ENCODE data around the gene MAPK8.

MAPK8 gene

DNA sequence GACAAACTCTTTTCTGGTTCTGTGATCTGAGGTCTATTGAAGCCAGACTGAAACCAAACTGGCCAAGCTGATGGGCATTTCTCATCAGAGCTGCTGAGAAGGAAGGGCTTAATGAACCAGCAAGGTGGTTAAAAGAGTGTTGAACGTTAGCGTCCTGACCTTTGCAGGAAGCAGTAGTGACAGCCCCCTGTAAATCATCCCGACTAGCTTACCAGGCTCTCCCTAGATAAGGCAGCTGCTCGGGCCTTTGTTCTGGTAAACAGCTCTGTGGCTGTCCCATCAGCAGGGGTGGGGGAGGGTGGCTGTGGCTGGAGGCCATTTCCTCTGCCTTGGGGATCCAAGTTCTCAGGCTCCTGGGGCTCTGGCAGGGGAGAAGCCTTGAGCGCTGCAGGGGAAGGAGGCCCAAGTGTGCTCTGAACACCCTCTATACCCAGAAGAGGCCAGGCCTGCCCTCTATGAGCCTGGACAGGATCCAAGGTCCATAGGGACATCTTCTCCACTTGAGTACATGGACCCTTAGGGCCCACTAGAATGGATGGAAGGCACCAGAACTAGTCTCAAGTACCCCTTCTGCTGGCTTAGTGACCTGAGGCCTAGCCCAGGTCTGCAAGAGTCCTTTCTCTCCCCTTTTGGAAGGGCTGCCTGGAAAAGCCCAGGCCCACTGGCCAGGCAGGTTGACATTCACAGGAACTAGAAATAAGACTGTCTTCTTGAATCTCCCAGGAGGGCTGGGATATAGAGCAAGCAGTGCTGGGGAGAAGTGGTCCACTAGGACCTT, 163.8 kb downstream of the MAPK8 start:
- H3K27ac ChIP-seq = no peak overlapping the region
- TF ChIP-seq CTCF (conservative IDR thresholded peaks at IDR 0.05) (no peak), ZFX (IDR thresholded peaks at IDR 0.05) (no peak)

DNA sequence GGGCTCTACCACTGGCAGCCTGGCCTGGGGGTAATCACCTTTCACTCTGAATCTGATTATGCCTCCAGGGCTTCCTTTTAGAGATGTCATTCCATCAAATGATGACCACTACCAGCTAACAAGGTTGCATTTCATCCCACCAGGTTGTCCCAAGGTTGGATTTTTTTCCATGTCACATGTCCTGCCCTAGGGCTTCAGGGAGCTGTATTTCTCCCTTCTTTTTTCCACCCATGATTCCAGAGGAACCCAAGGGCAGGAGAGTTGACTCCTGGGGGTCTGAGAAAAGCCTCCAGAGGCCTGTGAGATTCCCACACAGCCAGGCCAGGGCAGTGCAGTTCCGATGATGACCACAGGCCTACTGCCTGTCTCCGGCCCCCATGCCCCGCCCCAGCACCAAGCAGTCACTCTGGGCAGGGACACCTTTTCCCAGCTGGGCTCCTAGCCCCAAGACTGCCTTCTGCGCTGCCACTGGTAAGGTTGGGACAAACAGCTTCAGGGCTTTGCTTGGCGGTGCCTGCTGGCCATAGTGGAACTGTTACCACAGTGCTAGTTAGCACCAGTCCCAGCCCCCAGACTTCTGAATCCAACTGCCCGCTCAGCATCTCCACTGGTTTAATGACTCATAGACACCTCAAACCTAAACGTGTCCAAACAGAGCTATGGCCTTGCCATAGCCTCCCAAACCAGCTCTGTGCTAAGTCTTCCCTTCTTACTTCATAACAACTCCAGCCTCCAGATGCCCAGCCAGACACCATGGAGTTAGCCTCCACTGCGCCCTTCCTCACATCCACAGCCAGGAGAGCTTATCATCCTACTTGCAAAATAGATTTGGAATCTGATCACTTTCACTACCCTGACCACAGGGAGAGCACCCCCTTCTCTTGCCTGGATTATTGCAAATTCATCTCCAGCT, 164.7 kb downstream of the MAPK8 start:
- no peak for TF ChIP-seq CTCF (conservative IDR thresholded peaks at IDR 0.05)
- no peak for TF ChIP-seq ZFX (IDR thresholded peaks at IDR 0.05)
- no peak overlapping the region for H3K27ac ChIP-seq

DNA sequence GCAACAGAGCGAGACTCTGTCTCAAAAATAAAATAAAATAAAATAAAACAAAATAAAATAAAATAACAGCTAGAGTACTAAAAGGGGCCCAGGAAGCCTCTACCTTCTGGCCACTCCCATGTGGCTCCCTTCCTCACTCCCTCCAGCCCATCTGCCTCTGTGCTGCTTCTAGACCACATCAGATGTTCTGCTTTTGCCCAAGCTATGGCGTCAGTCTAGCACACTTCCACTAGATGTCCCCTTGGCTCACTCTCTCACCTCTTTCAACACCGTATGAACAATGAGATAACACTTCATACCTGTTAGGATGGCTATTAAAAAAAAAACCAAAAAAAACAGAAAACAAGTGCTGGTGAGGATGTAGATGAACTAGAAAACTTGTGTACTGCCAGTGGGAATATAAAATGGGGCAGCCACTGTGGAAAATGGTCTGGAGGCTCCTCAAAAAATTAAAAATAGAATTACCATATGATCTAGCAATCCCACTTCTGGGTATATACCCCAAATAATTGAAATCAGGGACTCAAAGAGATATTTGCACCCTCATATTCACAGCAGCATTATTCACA, 166.1 kb downstream of the MAPK8 start:
- H3K27ac ChIP-seq = no peak overlapping the region
- TF ChIP-seq ZFX (IDR thresholded peaks at IDR 0.05) = no peak
- no peak for TF ChIP-seq CTCF (conservative IDR thresholded peaks at IDR 0.05)

DNA sequence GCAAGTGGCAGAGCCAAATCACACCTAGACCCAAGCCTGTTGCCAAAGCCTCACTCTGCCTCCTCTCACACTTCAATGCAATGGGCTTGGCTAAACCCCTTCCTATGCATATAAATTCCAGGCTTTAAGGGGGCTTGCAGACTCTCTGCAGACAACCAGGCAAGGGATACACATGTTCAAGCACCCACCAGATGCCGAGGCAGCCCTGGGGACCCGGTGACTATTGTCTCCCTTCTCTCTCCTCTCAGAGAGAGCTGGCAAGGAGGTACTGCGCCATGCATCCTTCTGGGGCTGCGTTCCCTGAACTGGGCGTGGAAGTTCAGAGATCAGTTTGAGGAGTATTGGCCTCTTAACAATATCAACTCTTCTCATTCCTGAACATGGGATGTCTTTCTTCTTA, 167.2 kb downstream of the MAPK8 start:
- TF ChIP-seq CTCF (conservative IDR thresholded peaks at IDR 0.05) = no peak
- TF ChIP-seq ZFX (IDR thresholded peaks at IDR 0.05) = no peak
- no peak overlapping the region for H3K27ac ChIP-seq

GRCh38 chr10:48474765-48475365, 168.4 kb downstream of the MAPK8 start:
- TF ChIP-seq CTCF (conservative IDR thresholded peaks at IDR 0.05) (no peak), ZFX (IDR thresholded peaks at IDR 0.05) (no peak)

DNA sequence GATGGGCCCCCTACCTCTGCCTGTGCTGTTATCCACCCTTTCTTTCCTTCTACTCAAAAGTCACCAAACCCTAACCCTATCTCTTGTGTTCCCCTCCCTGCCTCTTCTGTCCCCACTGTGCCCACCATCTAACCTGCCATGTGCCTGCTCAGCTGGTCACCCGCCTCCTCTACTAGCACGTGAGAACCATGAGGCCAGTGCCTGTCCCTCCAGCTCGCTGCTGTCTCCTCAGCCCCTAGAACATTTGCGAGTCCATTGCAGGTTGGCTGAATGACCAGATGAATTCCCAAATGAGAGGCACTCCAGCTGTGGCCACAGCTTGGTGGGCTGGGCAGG, 169.4 kb downstream of the MAPK8 start:
- no peak for TF ChIP-seq ZFX (IDR thresholded peaks at IDR 0.05)

More at GRCh38 chr10:48474765-48475365, 168.4 kb downstream of the MAPK8 start:
- no peak overlapping the region for H3K27ac ChIP-seq

GRCh38 chr10:48476279-48476982, 170.0 kb downstream of the MAPK8 start:
- TF ChIP-seq ZFX (IDR thresholded peaks at IDR 0.05) (no peak), CTCF (conservative IDR thresholded peaks at IDR 0.05) (no peak)
- no peak overlapping the region for H3K27ac ChIP-seq

More for the DNA sequence above, 169.4 kb downstream of the MAPK8 start:
- H3K27ac ChIP-seq = no peak overlapping the region
